Endothelial cell of hepatic sinusoid (primary cell): Measurements from ENCODE around the gene NAMPT.
"Not testable (repeated sequence)": the region's sequence is repeated elsewhere in the genome, so short reads cannot be mapped to it uniquely, and the experiment has no call there.

Experiments
- in situ Hi-C: cut with HindIII; loops from 2 replicates; pipeline ENCODE4 v1.10.0; 2017; ENCODE audit warnings: low sequenced_read_pairs

NAMPT gene

DNA sequence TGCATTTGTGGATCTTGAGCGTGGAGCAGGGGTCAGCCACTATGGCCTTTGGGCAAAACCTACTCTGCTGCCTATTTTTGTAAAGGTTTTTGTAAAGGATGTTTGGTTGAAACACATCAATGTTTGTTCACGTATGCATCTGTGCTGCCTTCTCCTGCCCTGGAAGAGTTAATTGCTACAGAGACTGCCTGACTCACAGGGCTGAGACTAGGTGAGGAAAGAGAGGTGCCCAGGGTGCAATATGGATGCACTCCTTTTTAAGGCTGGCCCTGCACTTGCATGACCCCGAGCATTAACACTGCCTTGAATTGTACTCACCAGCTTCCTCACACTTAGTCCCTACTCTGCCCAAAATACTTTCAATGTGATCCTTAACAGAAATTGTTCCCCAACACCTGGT is 20.9 kb upstream of the NAMPT start:
- in situ Hi-C loops = no loop called here

DNA sequence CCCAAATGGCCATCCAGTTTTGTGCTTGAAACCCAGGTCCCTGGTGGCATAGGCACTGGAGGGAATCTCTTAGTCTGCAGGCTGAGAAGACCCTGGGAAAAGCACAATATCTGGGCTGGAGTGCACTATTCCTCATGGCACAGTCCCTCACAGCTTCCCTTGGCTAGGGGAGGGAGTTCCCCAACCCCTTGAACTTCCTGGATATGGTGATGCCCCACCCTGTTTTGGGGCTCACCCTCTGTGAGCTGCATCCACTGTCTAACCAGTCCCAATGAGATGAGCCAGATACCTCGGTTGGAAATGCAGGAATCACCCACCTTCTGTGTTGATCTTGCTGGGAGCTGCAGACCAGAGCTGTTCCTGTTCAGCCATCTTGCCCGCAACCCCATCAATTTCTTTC is 19.8 kb upstream of the NAMPT start:
- in situ Hi-C loops = no loop called here

DNA sequence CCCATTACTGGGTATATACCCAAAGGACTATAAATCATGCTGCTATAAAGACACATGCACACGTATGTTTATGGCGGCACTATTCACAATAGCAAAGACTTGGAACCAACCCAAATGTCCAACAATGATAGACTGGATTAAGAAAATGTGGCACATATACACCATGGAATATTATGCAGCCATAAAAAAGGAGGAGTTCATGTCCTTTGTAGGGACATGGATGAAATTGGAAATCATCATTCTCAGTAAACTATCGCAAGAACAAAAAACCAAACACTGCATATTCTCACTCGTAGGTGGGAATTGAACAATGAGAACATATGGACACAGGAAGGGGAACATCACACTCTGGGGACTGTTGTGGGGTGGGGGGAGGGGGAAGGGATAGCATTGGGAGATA is 13.8 kb upstream of the NAMPT start:
- in situ Hi-C loops = not testable (repeated sequence)

DNA sequence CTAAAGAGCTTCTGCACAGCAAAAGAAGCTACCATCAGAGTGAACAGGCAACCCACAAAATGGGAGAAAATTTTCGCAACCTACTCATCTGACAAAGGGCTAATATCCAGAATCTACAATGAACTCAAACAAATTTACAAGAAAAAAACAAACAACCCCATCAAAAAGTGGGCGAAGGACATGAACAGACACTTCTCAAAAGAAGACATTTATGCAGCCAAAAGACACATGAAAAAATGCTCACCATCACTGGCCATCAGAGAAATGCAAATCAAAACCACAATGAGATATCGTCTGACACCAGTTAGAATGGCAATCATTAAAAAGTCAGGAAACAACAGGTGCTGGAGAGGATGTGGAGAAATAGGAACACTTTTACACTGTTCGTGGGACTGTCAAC is 13.4 kb upstream of the NAMPT start:
- in situ Hi-C loops = not testable (repeated sequence)

DNA sequence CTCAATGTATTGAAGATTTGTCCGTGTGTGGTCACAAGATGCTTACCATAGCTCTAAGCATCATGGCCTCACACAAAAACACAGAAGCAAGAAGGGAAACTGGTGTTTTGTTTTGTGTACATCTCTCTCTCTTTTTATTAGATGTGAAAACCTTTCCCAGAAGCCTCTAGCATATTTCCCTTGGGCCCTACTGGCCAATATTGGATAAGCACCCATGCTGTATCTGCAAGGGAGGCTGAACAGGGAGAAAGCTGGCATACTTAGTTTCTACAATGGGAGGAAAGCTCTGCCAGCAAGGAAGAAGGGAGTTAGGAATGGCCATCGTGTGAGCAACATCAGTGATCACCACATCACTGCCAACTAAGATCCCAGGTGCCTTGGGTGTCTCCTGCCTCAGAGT is 9.6 kb upstream of the NAMPT start:
- in situ Hi-C loops = no loop called here

DNA sequence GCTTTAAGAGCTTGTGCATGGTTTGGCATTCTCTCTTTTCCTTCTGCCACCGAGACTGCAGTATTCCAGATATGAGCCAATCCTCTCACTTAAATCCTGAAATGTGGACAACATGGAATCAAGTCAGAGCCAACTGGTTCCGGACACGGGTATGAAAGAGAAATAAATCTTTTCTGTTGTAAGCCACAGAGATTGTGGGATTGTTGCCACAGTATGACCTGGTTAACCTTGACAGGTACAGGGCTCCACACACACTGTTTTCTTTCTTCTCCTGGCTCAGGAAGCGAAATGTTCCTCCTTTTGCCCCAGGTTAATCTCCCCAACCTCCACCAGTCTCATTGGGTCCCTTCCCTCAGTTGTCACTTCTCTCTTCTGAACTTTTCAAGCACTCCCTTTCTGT is 6.5 kb upstream of the NAMPT start:
- in situ Hi-C loops = no loop called here

DNA sequence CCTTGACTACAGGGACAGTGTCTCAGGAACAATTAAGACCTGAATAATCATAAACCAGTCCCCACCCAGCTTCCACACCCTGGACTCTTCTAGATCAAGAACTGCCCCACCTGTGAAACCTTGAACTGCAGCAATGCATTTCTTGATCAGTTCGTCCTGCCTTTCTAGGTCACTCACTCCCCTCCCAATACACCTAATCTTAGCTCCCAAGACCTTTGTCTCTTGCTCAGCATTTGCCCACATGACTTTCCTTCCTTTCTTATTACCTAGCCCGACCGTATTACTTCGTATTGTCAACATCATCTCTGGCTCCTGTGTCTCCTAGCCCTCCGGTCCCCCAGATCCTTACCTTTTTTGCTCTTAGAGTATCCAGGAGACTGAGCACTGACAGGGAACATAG is 5.5 kb upstream of the NAMPT start:
- in situ Hi-C loops = no loop called here

DNA sequence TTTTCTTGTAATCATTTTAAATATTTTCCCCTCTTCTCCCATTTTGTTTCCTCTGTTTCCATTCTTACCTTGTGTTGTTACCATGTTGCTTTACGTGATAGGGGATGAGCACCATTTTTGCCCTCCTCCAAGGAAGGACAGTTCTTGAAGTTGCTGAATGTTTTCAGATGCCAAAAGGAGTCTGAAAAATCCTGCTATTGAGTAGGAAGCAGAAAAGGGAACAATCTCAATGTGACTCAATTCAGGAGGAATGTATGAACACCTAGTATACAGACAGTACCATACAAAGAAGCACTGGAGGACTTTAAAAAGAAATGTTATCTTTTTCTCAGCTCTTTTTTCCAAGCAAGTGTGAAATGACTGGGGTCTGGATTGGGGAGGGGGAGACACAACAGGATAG is 5.1 kb upstream of the NAMPT start:
- in situ Hi-C loops = no loop called here

DNA sequence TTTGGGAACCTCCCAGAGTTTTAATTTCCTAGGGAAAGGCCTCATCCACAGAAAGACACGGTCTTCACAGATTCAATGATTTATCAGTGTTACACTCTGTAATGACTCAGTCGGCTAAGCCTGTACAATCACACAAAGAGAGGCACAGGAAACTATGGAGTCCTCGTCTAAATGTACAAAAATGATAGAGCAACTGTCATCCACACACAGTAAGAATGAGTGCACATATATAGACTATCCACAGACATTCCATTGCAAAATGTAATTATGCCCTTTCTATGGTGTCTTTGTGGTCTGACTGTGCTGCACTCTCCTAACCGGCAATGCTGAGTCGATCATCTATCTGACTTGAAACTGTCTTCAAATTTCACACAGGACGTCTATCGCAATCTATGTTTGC is 3.5 kb upstream of the NAMPT start:
- in situ Hi-C loops = no loop called here

DNA sequence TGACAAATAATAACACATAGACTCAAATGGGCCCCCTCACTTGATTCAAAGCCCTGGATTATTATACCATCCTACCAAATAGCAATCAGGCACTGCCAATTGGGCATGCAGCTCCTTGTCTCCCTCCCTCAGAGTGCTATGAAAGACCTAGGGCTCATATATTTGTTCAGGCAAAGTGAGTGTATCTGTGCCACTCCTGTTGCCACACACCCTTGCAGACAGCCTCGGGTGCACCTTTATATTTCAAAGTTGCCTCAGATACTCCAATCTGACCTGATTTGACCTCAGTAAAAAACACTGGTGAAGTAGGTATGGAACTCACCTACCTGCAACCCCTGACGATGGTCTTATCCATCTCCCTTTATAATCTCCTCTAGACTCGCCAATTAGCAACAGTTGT is 3.0 kb upstream of the NAMPT start:
- in situ Hi-C loops = no loop called here

DNA sequence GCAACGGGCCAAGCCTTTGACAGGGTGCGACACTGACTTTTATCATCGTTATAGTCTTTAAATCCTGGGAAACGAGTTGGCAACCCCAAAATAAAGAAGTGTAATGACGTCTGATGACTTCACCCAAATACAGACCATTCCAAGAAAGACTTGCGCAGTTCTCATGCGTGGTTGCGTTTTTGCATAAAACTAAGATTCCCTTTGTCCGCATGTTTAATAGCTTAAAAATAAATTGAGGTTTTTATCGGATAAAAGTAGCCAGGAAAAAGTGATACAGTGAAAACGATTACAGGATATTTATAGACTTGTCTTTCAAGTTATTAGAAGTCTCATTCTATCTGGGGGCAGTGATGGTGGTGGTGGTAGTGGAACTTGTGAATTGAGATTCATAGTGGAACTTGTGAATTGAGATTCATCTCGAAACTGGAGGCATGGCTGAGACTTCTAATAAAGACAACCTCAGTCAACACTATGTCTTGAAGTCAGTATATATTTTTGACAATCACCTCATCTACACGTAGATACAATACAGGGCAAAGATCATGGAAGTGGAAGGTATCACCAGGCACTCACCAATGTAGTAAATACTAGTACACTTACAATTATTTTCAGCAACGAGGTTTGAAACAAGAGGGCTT is 1.2 kb upstream of the NAMPT start:
- in situ Hi-C loops = no loop called here

DNA sequence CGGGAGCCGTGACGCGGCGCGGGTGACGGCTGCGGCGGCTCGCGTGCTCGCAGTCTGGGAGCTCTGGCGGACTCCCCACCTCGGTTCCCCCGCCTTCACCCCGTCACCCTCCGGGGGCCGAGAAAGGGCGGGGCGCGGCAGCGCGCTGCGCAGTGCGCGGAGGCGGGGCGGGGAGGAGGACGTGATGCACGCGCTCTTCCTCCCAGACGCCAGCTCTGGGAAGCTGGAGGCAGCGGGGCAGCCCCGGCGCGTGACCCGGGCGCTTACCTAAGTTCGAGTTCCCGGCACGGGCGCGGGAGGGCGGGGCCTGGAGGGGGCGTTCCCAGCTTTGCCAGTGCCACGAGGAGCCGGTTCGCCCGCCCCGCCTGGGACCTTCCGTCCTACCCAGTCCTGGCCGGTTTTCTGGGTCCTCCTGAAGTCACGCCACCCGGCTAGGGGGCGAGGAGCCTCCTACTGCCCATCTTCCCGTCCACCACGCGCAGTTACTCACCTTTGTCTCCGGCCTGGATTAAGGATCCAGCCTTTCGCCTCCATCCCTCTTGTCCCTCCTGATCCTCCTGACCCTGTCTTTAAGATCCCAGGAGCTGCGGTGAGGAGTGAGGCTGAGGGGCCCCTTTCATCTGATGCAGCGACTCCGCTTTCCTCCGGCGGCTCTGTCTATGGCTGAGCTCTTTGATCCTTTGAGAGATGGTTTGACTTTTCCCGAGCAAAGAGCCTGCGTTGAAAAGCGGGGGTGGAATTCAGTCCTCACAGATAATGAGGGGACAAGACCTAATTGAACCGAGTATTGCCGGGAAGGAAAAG is 470 bp upstream of the NAMPT start:
- in situ Hi-C loops = no loop called here

DNA sequence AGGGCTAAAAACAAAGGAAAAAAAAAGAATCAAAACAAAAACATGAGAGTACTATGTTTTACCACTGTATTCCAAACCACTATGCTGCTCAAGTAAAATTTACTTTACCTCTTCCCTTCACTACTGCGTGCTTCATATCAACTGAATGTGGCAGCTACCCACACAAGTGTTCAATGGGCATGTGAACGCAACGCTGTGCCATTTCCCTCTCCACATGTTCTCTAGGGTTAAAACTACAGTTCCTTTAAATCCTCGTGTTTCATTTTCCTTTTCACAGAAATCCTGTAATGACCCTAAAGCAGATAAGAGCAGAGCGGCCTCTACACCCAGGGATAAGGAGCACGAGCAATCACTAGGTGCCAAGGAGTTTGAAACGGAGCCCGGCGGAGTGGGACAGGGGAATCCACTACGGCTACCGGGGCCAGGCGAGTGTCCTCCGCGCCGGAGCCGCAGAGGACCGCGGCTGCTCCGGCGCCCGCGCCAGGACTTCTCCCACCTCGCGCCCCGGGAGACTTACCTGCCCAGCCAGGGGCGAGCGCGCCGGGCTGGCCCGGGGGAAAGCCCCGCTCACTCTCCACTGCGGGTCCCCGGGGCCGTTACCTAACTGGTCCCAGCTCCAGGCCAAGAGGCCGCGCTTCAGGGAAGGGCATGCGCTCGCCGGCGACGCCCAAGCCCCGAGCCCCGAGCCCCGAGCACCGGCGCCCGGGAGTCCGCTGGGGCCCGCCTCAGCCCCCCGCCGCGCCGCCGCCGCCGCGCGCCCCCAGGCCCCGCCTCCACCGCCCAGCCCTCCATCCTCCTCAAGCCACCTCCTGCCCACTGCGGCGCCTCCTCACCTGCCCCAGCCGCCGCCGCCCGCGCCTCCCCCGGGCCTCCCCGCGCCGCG is 711 bp downstream of the NAMPT start:
- in situ Hi-C loops = no loop called here

DNA sequence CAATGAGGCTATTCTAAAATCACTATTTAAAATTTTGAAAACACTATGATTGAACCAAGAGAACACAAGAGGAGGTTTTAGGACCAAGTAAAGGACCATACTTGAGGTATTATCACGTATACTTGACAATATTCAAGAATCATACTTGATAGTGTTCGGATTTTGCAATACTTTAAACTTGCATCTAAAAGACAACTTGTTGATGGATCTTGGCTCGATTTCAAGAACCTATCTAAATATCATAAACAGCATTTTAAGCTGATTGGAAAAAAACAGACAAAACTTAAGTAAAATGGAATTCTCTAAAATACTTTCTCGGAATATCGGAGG is 1.3 kb downstream of the NAMPT start:
- in situ Hi-C loops = no loop called here

DNA sequence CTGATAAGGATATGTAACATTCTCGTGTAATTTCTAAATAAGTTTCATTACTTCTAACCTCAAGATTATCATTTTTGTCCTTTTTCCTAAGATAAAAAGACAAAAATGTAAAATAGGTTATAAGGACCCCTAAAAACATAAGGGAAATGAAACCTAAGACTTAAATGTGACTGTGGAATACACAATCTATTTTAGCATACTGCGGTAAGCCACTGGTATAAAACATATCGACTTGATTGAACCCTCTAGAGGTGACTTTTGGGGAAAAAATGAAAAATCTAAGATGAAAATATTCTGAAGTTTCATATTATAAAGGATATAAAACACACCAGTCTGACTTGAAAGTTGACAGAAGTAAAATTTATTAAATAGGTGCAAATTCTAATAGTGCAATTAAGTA is 1.9 kb downstream of the NAMPT start:
- in situ Hi-C loops = no loop called here

DNA sequence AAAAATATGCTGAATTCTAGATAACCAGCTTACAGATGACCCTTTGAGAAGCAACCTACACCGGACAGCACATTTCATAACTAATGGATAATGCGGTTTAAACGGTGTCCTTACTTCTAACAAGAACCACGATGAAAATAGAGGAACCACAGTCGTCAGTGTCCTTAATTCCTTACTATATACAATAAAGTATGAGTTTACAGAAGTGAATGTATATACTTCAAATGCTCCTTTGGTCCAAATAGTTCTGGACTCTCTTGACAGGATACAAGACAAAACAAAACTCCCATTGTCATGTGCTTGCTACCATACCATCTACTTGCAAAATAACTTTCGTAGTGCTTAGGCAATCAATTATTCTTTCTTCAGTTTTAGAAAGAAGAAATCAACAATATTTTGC is 2.4 kb downstream of the NAMPT start:
- in situ Hi-C loops = no loop called here

DNA sequence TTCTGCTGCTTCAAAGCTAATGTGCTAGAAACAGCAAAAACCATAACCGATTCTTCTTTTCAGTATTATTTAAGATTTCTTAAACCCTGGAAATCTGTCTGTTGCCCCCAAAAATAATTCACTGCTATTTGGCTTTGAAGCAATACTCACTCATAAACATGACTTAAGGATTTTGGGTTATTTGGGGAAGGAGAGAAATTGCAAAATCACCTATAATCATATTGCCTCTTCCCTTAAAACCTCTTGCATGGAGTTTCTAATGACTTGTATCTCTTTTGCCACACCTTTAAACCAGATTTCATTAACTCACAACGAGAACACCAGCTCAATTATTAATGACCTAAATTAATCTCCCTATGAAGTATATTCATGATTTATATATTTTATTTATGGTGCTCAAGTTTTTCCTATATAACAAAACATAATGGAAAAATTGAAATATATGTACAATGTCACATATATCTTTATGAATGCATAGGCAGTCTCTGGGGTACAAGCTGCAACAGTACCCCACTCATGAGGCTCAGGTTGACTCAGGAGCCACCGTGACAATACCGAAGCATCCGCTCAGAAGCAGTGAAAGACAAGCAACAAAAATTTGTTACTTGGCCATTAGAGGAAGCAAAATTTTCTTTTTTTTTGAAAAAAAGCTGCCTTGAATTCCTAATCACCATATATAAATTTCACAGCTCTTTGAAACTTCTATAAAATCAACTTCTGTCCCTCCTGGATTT is 3.0 kb downstream of the NAMPT start:
- in situ Hi-C loops = no loop called here

DNA sequence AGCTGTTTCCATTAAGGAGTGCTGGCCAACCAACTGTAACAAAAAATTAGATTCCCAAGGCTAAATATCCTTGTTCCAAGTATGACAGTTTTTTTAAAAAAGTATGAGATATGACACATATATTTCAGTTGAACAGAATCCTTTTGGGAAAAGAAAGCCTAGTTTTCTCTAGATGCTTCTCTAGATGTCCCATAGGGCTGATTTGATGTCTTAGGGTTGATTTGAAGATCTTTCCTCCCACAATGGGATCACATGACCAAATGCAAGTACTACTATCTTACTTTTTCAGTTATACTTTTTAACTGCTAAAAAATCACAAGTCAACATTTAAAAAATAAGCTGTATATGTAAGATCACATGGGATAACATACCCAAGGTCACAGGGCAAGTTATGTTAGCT is 3.7 kb downstream of the NAMPT start:
- in situ Hi-C loops = no loop called here

DNA sequence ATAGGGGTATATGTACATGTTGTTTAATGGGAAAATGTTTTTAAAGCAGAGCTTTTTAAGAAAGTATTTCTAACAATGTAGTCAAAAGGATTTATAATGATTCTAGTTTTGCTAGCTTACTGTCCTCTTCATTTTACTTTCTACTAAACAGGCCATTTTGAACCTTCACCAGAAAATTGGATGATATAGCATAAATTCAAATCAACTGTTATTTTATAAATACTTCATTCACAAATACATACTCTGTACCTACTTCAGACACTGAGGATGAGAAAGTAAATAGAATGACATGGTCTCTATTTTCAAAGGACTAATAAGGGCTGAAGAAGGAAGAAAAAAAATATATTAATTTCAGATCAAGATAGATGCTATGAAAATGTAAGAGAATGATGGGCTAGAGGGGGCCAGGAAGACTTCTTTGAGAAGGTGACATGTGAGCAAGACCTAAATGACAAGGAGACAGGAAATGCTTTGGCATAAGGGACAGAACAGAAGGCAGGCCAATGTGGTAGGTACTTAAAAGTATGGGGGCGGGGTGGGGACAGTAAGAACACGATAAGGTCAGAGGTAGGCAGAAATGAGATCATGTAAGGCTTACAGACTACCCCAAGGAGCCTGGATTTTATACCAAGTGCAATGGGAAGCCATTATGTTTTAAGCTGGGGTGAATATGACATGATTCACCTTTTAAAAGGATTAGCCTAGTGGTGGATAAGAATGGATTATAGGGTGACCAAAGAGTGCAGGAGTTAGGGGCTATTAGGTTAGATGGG is 5.2 kb downstream of the NAMPT start:
- in situ Hi-C loops = no loop called here

DNA sequence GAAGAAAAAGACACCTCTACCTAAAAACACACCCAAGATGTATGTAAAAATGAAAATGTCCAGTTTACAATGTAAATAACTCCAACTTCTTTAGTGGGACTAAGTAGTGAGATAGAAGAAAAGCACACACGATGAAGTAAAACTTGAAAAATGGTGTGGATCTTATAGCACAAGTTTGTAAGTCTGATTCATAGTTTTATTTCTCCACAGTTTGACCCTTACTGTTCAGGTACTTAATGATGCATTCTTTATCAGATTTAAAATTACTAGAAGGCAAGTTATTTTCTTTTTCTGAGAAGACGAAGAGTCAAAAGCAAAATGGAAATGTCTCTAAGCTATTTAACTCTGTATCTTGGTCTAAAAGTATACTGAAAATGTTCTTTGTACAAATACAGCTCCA is 6.1 kb downstream of the NAMPT start:
- in situ Hi-C loops = no loop called here

DNA sequence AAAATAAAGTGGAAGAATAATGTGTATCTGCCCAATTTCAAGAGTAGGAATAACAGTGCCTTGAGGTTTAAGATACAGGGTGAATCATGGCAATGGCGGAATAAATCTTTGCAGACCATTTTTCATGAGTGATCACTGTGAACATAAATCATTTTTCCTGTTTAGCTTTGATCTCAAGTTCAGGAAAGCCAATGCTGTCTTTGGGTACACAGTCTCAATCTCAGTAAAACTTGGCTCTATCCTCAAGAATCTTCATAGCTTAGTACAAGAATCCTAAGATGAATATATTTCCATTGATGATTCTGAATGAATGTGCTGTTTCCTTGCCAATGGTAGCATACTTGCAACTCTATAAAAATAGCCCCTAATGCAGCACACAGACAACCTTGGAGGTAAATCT is 6.8 kb downstream of the NAMPT start:
- in situ Hi-C loops = no loop called here
